Suppressor macrophage treated with lipopolysaccharide for 4 hours (primary cell): ENCODE data around the gene RTL10.
A peak's percentile ranks its signal among the peaks of the same experiment; 100 is the strongest.

Experiments
- DNase-seq: peaks from one replicate; pipeline ENCODE4 v3.0.0-alpha.2; 2020

The RTL10 gene, protein sequence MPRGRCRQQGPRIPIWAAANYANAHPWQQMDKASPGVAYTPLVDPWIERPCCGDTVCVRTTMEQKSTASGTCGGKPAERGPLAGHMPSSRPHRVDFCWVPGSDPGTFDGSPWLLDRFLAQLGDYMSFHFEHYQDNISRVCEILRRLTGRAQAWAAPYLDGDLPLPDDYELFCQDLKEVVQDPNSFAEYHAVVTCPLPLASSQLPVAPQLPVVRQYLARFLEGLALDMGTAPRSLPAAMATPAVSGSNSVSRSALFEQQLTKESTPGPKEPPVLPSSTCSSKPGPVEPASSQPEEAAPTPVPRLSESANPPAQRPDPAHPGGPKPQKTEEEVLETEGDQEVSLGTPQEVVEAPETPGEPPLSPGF

DNA sequence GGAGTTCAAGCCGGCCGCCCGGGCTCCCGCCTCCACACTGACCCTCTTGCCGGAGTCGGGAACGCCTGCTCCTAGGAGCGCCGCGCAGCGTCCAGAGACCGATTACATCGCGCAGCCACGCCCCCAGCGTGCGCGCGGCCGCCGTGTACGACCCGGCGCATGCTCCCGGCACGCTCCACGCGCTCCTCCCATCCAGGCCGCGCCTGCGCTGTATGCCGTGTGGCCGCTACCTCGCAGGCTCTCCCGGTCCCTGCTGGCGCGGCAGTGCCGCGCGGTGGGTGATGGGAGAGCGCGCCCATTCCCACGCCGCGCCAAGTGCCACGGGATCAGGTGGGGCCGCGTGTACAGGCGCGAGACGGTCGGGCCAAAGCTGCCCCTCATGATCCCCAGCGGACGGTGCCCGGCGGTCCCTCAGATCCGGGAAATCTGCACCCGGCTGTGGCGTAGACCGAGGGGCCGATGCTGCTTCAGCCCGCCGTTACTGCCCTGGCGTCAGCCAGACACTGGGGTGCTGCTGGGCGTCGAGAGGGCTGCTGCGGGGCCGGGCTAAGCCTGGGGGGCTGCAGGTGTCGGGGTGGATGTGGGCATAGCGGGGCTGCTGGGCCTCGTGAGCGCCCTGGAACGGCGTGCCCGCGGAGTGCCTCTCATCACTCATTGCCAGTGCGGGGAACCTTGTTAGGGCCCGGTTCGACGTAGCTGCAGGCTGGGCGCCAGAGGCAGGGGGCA, at the start of gene RTL10, which contains the start of gene GNB1L:
TSS of gene RTL10 (minus strand) at position 97 of the 726 bp plus-strand sequence. CDS start 2,613 bp downstream, outside the sequence.
TSS of gene GNB1L (minus strand) at position 97 of the 726 bp plus-strand sequence. CDS start 33,519 bp downstream, outside the sequence.
- DNase-seq = peak; percentile 99

DNA sequence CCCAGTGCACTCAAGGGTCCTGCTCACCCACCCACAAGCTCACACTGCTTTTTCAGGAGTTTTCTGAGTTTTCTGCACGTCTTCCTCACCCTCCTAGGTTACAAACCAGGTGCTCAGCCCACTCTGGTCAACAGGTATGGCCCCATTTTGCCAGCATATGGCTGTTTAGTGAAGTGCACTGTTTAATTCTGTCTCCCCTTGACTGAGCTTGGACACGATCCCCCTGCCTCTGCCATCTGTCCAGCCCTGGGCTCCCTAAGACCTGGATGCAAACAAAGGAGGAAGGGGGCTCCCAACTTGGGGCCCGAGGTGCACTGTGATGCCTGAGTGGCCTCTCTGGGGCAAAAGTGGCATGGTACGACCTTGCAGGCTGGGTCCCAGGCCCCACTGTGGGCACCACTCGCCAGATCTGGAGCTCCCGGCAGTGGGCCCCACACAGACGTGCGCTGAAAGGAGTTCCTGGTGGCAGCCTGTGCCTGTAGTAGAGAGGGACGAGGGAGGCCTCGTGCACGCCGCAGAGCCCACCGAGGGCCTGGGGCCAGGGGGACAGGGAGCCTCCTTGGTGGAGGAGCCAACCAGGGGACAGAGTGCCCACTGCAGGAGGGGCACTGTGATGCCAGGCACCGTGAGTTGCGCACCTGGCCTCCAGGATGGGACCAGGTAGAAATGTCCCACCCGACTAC, 49.6 kb upstream of the RTL10 start:
- DNase-seq = no peak

GRCh38 chr22:19903513-19903912, 48.8 kb upstream of the RTL10 start:
- no peak for DNase-seq

DNA sequence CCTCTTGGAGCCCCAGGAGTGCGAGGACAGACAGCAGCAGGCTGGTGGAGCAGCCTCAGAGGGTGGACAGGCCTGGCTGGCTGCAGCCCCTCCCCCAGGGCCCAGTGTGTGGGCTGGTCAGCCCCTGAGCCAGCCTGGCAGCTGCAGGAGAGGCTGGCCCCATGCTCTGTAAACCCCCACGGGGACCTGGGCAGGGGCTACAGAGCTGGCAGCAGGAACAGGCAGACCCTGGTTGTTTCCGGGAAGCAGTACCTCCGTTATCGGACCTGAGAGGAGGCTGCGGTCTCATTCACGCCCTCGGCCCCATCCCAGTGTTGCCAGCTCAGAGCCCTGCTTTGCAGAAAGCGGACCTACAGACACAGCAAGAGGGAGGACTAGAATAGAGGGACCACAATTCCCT, 48.4 kb upstream of the RTL10 start:
- no peak for DNase-seq

- no peak for DNase-seq
Observed at GRCh38 chr22:19902245-19902715, 47.6 kb upstream of the RTL10 start.

DNA sequence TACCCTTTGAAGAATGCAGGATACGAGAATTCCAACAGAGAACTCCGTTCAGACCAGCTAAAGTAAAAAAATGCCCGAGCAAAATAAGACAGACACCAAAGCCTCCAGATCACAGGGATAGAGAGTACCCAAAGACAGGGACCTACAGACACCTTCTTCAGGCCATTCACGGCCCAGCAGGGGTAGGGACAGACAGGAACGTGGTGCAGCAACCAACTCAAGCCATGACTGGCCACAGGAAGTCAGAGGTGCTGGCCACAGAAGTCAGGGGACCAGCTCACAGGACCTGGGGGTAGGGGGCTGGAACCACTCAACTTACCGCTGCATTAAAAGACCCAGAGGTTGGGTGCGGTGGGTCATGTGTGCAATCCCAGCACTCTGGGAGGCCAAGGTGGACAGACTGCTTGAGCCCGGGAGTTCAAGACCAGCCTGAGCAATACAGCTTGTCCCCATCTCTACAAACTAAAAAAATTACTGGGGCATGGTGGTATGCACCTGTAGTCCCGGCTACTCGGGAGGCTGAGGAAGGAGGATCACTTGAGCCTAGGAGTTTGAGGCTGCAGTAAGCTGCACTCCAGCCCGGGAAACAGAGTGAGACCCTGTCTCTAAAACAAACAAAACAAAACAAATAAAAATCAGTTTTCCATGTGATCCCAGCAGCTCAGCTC, 47.0 kb upstream of the RTL10 start:
- DNase-seq = no peak

GRCh38 chr22:19900707-19901436, 46.2 kb upstream of the RTL10 start:
- DNase-seq = no peak

GRCh38 chr22:19898831-19899567, 44.3 kb upstream of the RTL10 start:
- DNase-seq = no peak

- no peak for DNase-seq
Observed at GRCh38 chr22:19898145-19898544, 43.5 kb upstream of the RTL10 start.

- DNase-seq = no peak
Observed at GRCh38 chr22:19897726-19898125, 43.1 kb upstream of the RTL10 start.

DNA sequence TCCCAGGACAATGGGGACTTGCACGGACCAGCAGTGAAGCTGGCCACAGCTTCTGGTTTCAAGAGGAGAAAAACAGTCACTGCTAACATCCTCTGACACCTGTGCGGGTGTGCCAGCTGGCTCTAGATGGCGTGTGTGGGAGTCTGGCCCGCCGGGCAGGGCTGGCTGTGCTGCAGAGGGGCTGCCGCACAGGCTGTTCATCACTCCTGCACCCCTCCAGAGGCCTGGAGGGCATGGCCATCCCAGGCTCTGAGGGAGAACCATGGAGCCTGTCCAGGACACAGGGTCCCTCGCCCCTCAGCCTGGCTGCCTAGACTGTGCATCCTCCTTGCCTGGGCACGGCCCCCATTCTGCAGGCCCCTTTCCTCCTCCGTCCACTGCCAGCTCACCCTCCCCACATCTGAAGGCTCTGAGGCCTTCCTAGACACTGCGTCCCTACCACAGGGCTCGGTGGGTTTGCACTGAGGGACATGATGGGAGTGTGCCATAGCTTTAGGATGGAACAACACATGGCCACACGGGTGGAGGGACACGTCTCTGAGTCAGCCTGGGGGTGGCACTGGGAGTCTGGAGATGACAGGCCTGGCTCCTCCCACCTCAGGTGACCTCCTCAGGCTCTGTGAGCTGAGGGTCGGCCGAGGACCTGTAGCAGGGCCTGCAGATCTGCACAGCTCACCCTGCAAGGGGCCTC, 42.1 kb upstream of the RTL10 start:
- no peak for DNase-seq

DNA sequence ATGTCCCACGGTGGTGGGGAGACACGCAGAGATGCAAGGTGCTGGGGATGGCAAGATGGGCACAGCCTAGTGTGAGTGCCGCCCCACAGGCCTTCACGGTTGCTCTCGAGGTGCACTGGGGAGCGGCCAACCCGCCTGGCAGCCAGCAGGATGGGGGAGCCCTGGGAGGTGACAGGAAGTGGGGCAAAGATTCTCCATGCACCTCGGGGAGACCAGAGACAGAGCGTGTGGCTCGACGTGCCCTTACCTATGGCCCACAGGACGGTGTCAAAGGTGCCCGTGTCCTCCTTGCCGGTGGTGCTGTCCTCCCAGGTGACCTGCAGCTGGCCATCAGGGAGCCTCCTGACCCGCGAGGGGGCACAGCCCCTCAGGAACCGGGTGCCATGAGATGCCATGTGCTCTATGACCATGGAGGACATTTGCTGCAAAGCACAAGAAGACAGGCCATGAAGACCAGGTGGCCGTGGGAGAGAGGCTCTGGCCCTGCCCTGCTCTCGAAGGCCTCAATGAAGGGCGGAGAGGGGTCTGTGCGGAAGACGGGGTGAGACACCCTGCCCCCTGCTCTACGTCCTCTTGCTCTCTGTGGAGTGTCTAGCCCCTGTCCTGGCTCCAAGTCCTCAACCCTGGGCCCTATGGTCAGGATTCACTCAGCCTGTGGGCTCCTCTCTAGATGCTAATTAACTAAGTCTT, 40.6 kb upstream of the RTL10 start:
- DNase-seq = no peak

DNA sequence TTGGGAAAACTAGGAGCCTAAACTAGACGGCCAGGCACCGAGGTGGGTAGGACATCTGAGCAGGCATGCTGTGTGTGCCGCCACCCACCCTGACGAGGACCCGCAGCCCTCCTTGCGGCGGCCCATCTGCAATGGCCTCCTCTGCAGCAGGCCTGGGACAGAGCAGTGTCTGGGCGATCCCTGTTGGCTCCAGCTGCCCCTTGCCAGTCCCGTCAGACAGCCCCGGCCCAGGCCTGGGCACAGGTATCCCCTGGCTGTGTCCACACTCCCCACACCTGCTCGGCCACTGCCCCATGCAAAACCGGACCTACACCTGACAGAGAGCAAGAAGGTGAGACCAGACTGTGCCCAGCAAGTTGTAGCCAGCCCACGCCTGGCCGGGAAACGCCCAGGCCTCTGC, 38.7 kb upstream of the RTL10 start:
- no peak for DNase-seq

- no peak for DNase-seq
Observed at GRCh38 chr22:19892925-19893324, 38.3 kb upstream of the RTL10 start.

- no peak for DNase-seq
Observed at GRCh38 chr22:19892257-19892879, 37.7 kb upstream of the RTL10 start.

- DNase-seq = peak; percentile 19
Observed at GRCh38 chr22:19891317-19892256, 36.9 kb upstream of the RTL10 start.

GRCh38 chr22:19890502-19891316, 36.0 kb upstream of the RTL10 start:
- DNase-seq = no peak

- no peak for DNase-seq
Observed at GRCh38 chr22:19889951-19890350, 35.3 kb upstream of the RTL10 start.
